Thymus (tissue), 11 donors: Measurements from ENCODE around the gene DEPDC5. TPM values are rescaled to one million over a fixed set of nuclear protein-coding genes. Genes with fewer than 3 reads are reported as not detected.
A peak's percentile ranks its signal among the peaks of the same experiment; 100 is the strongest.

Experiments
- DNase-seq, 9 donors: peaks; one replicate each; pipeline ENCODE4 v3.0.0-alpha.2; 2013; ENCODE audit warnings: low spot score in 9 of 9, low read depth in 6 of 9, missing footprints in 1 of 9
- H3K27ac ChIP-seq, 2 donors: one replicate each; pipeline ENCODE4 v1.5.1; 2013; ENCODE audit warnings: control low read depth in 1 of 2, low read depth in 1 of 2, low read length in 1 of 2, mild to moderate bottlenecking in 1 of 2, moderate library complexity in 1 of 2
- H3K27me3 ChIP-seq, 2 donors: one replicate each; pipeline ENCODE4 v1.5.1; 2013; ENCODE audit warnings: low read length in 1 of 2; ENCODE audit not compliant: control insufficient read depth in 2 of 2, insufficient read depth in 1 of 2
- H3K36me3 ChIP-seq, 2 donors: one replicate each; pipeline ENCODE4 v1.5.1; 2013; ENCODE audit warnings: low read length in 1 of 2, mild to moderate bottlenecking in 1 of 2, moderate library complexity in 1 of 2; ENCODE audit not compliant: control insufficient read depth in 2 of 2, insufficient read depth in 2 of 2
- H3K4me1 ChIP-seq, 2 donors: one replicate each; pipeline ENCODE4 v1.5.1; 2013; ENCODE audit warnings: low read length in 2 of 2; ENCODE audit not compliant: control insufficient read depth in 2 of 2, insufficient read depth in 2 of 2
- H3K4me3 ChIP-seq, 2 donors: one replicate each; pipeline ENCODE4 v1.5.1; 2013; ENCODE audit warnings: low read length in 2 of 2, control low read depth in 1 of 2, mild to moderate bottlenecking in 1 of 2
- H3K9me3 ChIP-seq, 2 donors: one replicate each; pipeline ENCODE4 v1.5.1; 2013; ENCODE audit warnings: low read length in 1 of 2, mild to moderate bottlenecking in 1 of 2; ENCODE audit not compliant: control insufficient read depth in 2 of 2, insufficient read depth in 1 of 2
- WGBS: extraction: QIAGEN DNeasy Blood & Tissue Kit; methylation state at CpG from one replicate; pipeline ENCODE4 v1.1.7; 2013; 5-methylcytosine and 5-hydroxymethylcytosine counted together
- polyA plus RNA-seq: library from polyadenylated mRNA; stranded (reverse); fragments of 200-250 nt; gene quantifications from one replicate; pipeline ENCODE4 v1.2.3, GENCODE V29; 2013
- total RNA-seq: library from RNA; stranded (reverse); fragments of 120-200 nt; gene quantifications from one replicate; pipeline ENCODE4 v1.2.4, GENCODE V29; 2013
- donor health status: healthy.

The DEPDC5 gene
- total and polyA plus RNA-seq, 2 donors: 9.2 to 10.5 TPM

DNA sequence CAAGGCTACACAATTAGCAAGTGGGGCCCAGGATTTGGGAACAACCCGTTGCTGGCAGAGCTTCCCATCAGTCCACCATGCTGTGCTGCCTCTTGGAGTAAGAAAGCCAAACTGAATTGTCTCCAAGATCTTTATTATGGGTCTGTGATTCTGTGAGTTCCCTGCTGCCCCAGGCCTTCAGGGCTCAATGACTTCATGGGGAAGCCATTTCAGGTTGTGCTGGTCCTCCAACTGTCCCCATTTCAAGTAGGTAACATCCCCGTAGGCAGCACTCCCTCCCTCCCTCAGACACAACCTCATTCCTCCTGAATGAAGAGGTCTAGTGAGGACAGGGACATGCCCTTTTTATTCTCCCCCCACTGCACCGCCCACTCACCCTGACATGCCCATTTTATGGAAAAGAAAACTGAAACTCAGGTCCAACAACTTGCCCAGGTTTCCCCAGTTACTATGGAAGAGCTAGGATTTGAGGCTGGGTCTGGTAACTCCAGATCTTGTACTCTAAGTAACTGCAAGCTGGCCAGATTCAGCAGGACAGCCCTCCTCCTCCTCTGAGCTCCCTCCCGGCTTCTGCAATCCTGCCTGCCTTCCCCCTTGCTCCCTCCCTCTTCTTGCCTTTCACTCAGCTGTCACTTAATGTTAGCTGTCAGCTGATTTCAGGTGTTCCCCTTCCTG lies 182.3 kb downstream of the DEPDC5 start:
- WGBS: 87% methylated on average over 4 of the region's 4 CpGs

DNA sequence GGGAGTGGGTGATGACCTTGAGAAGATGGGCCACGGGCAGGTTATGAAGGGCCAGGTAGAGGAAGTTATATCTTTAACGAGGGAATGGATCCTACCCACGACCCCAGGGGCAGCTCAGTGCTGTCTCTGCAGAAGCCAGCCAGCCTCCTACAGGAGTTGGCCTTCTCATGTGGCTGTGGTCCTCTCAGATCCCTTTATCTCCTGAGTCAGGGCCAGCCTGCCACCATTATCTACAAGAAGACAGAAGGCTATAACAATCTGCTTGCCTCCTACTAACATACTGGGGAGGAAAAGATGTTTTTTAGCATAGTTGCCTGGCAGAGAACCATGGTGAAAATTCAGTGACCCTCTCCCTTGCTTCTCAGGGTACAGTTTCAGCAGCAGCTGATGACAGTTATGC lies 183.5 kb downstream of the DEPDC5 start:
- Histone ChIP-seq H3K4me1 (no peaks in the 10 kb centered on the region), H3K9me3 (no peaks in the 10 kb centered on the region), H3K27me3 (no peaks in the 10 kb centered on the region), H3K36me3 (peaks cover 0 to 2% of the 10 kb centered on the region in 2 donors), H3K27ac (no peak overlapping the region), H3K4me3 (no peak overlapping the region)
- no peak for DNase-seq
- 89% methylated on average over 3 of the region's 3 CpGs for WGBS

More for the DNA sequence above, 182.3 kb downstream of the DEPDC5 start:
- Histone ChIP-seq H3K27ac (no peak overlapping the region), H3K4me3 (no peak overlapping the region), H3K9me3 (no peaks in the 10 kb centered on the region), H3K36me3 (peaks cover 0 to 2% of the 10 kb centered on the region in 2 donors), H3K4me1 (no peaks in the 10 kb centered on the region), H3K27me3 (no peaks in the 10 kb centered on the region)
- DNase-seq: no peak

DNA sequence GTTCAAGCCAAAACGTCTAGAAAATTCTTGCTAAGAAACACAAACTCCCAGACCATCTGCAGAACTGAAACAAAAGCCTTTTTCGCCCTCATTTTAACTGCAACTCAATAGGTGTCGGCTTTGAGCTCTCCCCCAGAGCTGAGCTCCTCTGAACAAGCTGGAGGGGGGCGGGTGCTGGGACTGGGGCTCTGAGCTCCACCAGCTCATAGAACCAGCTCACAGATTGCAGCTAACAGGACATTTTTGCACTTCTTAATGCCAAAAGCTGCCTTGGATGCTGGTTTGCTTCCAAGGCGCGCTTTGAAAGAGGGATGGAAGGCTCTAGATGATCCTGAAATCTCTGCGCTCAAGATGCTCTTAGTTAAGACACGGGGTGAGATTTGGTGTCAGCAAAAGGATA lies 184.5 kb downstream of the DEPDC5 start:
- no peak for DNase-seq
- no peaks in the 10 kb centered on the region for H3K9me3 ChIP-seq
- no peaks in the 10 kb centered on the region for H3K27me3 ChIP-seq
- no peak overlapping the region for H3K27ac ChIP-seq
- H3K4me1 ChIP-seq: peaks cover 2 to 3% of the 10 kb centered on the region in 2 donors
- H3K4me3 ChIP-seq: no peak overlapping the region
- 87% methylated on average over 8 of the region's 8 CpGs for WGBS
- H3K36me3 ChIP-seq: peaks cover 0 to 2% of the 10 kb centered on the region in 2 donors

DNA sequence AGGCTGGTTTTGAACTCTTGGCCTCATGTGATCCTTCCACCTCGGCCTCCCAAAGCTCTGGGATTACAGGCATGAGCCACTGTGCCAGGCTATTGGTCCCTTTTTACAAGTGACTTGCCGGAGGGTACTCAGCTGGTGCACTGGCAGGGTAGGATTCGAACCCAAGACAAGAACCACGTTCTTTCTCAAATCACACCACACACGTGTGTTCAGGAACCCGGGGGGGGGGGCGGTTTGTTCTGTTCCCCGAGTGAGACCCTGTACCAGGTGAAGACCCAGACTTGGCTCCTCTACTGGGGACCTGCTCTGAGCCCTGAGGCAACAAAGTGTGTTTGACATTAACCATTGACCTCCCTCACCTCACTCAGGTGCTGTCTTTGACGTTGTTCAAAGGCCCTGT lies 186.7 kb downstream of the DEPDC5 start:
- DNase-seq: no peak
- WGBS: 98% methylated on average over 9 of the region's 9 CpGs

DNA sequence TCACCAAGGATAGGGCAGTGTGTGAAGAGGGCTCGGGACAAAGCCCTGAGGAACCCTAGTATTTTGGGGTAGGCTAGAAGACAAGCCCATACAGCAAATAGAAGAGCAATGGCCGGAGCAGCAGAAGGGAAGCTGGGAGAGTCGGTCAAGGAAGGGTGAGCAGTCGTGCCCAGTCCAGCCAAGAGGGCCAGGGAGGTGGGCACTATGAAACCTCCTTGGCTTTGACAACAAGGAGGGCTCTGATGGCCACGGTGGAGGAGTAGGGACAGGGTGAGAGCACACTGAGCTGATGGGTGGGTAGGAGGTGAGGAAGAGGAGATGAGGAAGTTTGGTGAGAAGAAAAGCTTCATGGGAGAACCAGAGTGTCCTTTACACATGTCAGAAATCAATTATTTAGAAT lies 188.3 kb downstream of the DEPDC5 start:
- peaks cover 17 to 29% of the 10 kb centered on the region in 2 donors for H3K4me1 ChIP-seq
- H3K27me3 ChIP-seq: no peaks in the 10 kb centered on the region
- peaks cover 0 to 8% of the 10 kb centered on the region in 2 donors for H3K36me3 ChIP-seq
- H3K27ac ChIP-seq: no peak overlapping the region
- no peak overlapping the region for H3K4me3 ChIP-seq
- peaks cover 0 to 4% of the 10 kb centered on the region in 2 donors for H3K9me3 ChIP-seq
- no peak for DNase-seq
- WGBS: 98% methylated on average over 5 of the region's 5 CpGs

More for the DNA sequence above, 186.7 kb downstream of the DEPDC5 start:
- peaks cover 0 to 4% of the 10 kb centered on the region in 2 donors for H3K9me3 ChIP-seq
- no peak overlapping the region for H3K27ac ChIP-seq
- H3K36me3 ChIP-seq: peaks cover 0 to 3% of the 10 kb centered on the region in 2 donors
- no peaks in the 10 kb centered on the region for H3K27me3 ChIP-seq
- peaks cover 6 to 15% of the 10 kb centered on the region in 2 donors for H3K4me1 ChIP-seq
- no peak overlapping the region for H3K4me3 ChIP-seq

DNA sequence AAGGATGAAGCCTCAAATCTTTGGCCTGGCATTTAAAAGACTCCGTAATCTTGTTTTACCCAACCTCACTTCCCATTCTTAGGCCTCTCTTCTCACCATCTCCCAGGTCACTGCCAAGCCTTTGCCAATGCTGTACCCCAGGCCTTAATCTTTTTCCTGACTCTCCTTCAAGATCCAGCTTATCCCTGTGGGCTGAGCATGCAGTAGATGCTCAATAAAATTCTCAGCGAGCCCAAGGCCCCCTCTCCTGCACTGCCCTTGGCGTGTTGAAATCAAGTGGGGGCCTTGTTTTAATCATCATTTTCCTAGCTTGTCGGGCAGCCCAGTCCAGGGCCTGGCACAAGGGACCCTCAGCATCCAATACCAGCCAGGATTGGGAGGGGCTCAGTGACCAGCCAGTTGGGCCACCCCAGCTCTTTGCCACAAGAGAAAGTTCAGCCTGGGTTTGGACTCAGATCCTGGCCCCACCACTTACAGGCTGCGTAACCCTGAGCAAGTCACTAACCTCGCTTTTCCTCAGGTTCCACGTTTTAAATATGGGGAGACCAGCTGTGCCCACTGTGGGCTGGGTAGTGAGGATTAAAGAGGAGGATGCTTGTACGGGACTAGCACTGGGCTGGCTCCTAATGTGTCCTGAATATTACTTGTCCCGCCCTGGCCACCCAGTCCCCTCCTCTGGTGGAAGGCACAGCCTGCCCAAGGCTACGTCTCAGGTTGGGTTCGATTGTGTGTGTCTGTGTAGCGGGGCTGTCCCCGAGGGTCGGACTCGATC lies 189.6 kb downstream of the DEPDC5 start:
- peaks cover 0 to 17% of the 10 kb centered on the region in 2 donors for H3K36me3 ChIP-seq
- H3K4me1 ChIP-seq: peaks cover 20 to 35% of the 10 kb centered on the region in 2 donors
- H3K27me3 ChIP-seq: no peaks in the 10 kb centered on the region
- no peak for DNase-seq
- H3K4me3 ChIP-seq: peak overlapping the region; percentile 88 to 93
- peak overlapping the region; percentile 82 to 95 for H3K27ac ChIP-seq
- H3K9me3 ChIP-seq: peaks cover 0 to 4% of the 10 kb centered on the region in 2 donors
- 53% methylated on average over 15 of the region's 15 CpGs for WGBS

DNA sequence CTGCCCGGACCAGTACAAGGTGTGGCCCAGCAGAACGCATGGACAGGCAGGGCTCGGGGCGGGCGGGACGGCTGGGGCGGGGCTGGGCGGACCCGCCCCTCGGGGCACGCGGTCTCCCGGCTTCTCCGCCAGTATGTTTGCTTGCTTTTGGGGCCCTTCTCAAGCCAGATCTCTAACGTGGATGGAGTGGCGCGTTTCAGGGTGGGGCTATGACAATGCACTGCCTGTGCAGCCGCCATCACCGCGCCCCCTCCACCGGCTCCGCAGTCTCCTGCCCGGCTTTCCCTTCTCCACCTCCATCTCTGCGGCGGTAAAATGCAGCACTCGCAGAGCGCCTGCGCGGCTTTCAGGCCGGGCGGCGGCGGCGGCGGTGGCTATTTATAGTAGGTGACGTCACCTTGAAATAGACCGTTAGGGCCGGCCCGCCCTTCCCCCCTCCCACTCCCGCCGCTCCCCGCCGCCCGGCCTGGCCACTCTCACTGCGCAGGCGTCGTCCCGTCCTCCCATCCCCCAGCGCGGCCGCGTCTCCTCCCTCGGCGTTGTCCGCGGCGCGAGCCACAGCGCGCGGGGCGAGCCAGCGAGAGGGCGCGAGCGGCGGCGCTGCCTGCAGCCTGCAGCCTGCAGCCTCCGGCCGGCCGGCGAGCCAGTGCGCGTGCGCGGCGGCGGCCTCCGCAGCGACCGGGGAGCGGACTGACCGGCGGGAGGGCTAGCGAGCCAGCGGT lies 190.3 kb downstream of the DEPDC5 start, which contains the start of gene YWHAH:
TSS of gene YWHAH (plus strand) at position 558 of the 722 bp plus-strand sequence. CDS start 199 bp downstream, outside the sequence.
- under 1% methylated on average over 86 of the region's 86 CpGs for WGBS
- Histone ChIP-seq H3K36me3 (peaks cover 0 to 18% of the 10 kb centered on the region in 2 donors), H3K9me3 (peaks cover 0 to 4% of the 10 kb centered on the region in 2 donors), H3K4me3 (peak within 1 kb of the TSS; percentile 88 to 93), H3K27me3 (no peaks in the 10 kb centered on the region), H3K27ac (peak within 1 kb of the TSS; percentile 88 to 95), H3K4me1 (peaks cover 21 to 36% of the 10 kb centered on the region in 2 donors)
- peak in 8 of 9 donors; percentile 63 to 94 (median 82) for DNase-seq

DNA sequence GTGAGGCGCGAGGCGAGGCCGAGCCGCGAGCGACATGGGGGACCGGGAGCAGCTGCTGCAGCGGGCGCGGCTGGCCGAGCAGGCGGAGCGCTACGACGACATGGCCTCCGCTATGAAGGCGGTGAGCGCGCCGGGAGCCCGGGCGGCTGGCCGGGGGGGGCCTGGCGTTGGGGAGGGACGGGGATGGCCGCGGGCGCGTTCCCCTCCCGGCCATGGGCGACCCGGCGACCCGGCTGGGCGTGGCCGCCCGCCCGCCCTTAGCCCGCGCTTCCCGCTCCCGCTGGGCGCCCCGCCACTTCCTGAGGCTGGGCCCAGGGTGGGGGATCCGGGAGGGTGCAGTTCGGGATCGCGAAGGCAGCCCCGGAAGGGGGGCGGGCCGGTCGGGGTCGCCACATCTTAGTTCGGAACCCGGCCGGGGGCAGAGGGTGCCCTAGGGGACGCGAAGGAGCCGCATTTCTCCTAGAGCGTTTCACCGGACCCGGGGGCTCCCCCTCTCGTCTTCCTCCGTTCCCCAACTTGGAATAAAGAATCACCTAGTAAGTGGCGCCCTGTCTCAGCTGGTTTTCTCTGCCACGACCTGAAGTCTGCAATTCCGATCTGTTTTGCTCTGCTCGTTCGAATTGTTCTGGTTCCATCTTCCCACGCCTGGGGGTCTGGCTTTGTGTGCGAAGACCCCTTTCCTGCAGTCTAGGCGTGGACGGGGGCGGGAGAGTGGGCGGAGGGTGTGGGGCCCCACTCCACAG lies 191.1 kb downstream of the DEPDC5 start:
- H3K36me3 ChIP-seq: peaks cover 0 to 22% of the 10 kb centered on the region in 2 donors
- H3K4me3 ChIP-seq: peak overlapping the region; percentile 88 to 93
- H3K9me3 ChIP-seq: peaks cover 0 to 4% of the 10 kb centered on the region in 2 donors
- H3K4me1 ChIP-seq: peaks cover 21 to 36% of the 10 kb centered on the region in 2 donors
- H3K27me3 ChIP-seq: no peaks in the 10 kb centered on the region
- H3K27ac ChIP-seq: peak overlapping the region; percentile 88 to 95
- peak in 3 of 9 donors; percentile 39 to 70 (median 42) for DNase-seq
- WGBS: under 1% methylated on average over 76 of the region's 76 CpGs
